Measurements from ENCODE around the gene GATA5.

Gene GATA5

GRCh38 chr20:62475772-62476055 lies at the start of gene GATA5:
Gene GATA5, minus strand, starts transcription at chr20:62475995. Its CDS starts 474 bp downstream, at chr20:62475521.
- DNase-seq, result no peak

GRCh38 chr20:62525014-62525413 lies 49.2 kb upstream of the GATA5 start:
- DNase-seq, result no peak

GRCh38 chr20:62524505-62524911 lies 48.7 kb upstream of the GATA5 start:
- DNase-seq, result no peak

GRCh38 chr20:62523473-62524203 lies 47.8 kb upstream of the GATA5 start:
- DNase-seq, result peak; percentile 20

- no peak for DNase-seq
Observed at GRCh38 chr20:62522748-62523396, 47.1 kb upstream of the GATA5 start.

- DNase-seq, result no peak
Observed at GRCh38 chr20:62519826-62520225, 44.0 kb upstream of the GATA5 start.

GRCh38 chr20:62518911-62519310 lies 43.1 kb upstream of the GATA5 start:
- DNase-seq, result no peak

GRCh38 chr20:62517901-62518610 lies 42.3 kb upstream of the GATA5 start:
- DNase-seq, result no peak

GRCh38 chr20:62517168-62517567 lies 41.4 kb upstream of the GATA5 start:
- DNase-seq, result no peak

GRCh38 chr20:62516338-62516737 lies 40.5 kb upstream of the GATA5 start:
- no peak for DNase-seq

GRCh38 chr20:62515826-62516225 lies 40.0 kb upstream of the GATA5 start:
- DNase-seq, result no peak

- no peak for DNase-seq
Observed at GRCh38 chr20:62515280-62515679, 39.5 kb upstream of the GATA5 start.

GRCh38 chr20:62513991-62514390 lies 38.2 kb upstream of the GATA5 start:
- DNase-seq, result no peak

- no peak for DNase-seq
Observed at GRCh38 chr20:62511915-62512610, 36.3 kb upstream of the GATA5 start.

- DNase-seq, result no peak
Observed at GRCh38 chr20:62511300-62511914, 35.6 kb upstream of the GATA5 start.

- DNase-seq, result no peak
Observed at GRCh38 chr20:62508641-62509051, 32.9 kb upstream of the GATA5 start.

- DNase-seq, result no peak
Observed at GRCh38 chr20:62507991-62508640, 32.3 kb upstream of the GATA5 start.

- no peak for DNase-seq
Observed at GRCh38 chr20:62507323-62507722, 31.5 kb upstream of the GATA5 start.

- no peak for DNase-seq
Observed at GRCh38 chr20:62506791-62507190, 31.0 kb upstream of the GATA5 start.

GRCh38 chr20:62506087-62506486 lies 30.3 kb upstream of the GATA5 start:
- no peak for DNase-seq

GRCh38 chr20:62505337-62506045 lies 29.7 kb upstream of the GATA5 start:
- DNase-seq, result no peak

- DNase-seq, result no peak
Observed at GRCh38 chr20:62504323-62504722, 28.5 kb upstream of the GATA5 start.

All from activated effector memory CD4-positive, alpha-beta T cell treated with Interleukin-2 at 50 U/mL for 16 hours (primary cell).